GM10847 (cell line): Measurements from ENCODE around the gene LSM12.

Experiments used
- POLR2A ChIP-seq: IDR thresholded peaks from 2 replicates; pipeline ENCODE4 v1.6.1; 2011; ENCODE audit not compliant: insufficient read length; ENCODE audit errors: extremely low read depth

The LSM12 gene

GRCh38 chr17:44010966-44011647 lies 55.4 kb downstream of the LSM12 start:
- TF ChIP-seq POLR2A, result no peak

GRCh38 chr17:44008205-44008909 lies 58.1 kb downstream of the LSM12 start:
- TF ChIP-seq POLR2A, result no peak

- no peak for TF ChIP-seq POLR2A
Measured at GRCh38 chr17:44007346-44008204, 58.9 kb downstream of the LSM12 start.

- no peak for TF ChIP-seq POLR2A
Measured at GRCh38 chr17:44006598-44007345, 59.7 kb downstream of the LSM12 start.

- TF ChIP-seq POLR2A, result no peak
Measured at GRCh38 chr17:44006272-44006597, 60.2 kb downstream of the LSM12 start.

- TF ChIP-seq POLR2A, result no peak
Measured at GRCh38 chr17:44005527-44006271, 60.8 kb downstream of the LSM12 start.

GRCh38 chr17:44004761-44005526 lies 61.5 kb downstream of the LSM12 start:
- no peak for TF ChIP-seq POLR2A

GRCh38 chr17:44004077-44004760 lies 62.3 kb downstream of the LSM12 start, which contains the start of gene NAGS:
NAGS (plus strand) TSS chr17:44004622; CDS start chr17:44004664, 42 bp downstream.
- TF ChIP-seq POLR2A, result no peak

- no peak for TF ChIP-seq POLR2A
Measured at GRCh38 chr17:44002141-44002848, 64.2 kb downstream of the LSM12 start.

- no peak for TF ChIP-seq POLR2A
Measured at GRCh38 chr17:44001461-44001920, 65.0 kb downstream of the LSM12 start.

- TF ChIP-seq POLR2A, result no peak
Measured at GRCh38 chr17:44000871-44001460, 65.5 kb downstream of the LSM12 start.

GRCh38 chr17:44000141-44000860 lies 66.2 kb downstream of the LSM12 start:
- TF ChIP-seq POLR2A, result no peak

- no peak for TF ChIP-seq POLR2A
Measured at GRCh38 chr17:43999024-43999423, 67.4 kb downstream of the LSM12 start.
